CD4-positive, CD25-positive, alpha-beta regulatory T cell (primary cell): ENCODE measurements around the gene GAS6. TPM values are rescaled to one million over a fixed set of nuclear protein-coding genes. Genes with fewer than 3 reads are reported as not detected.

ENCODE experiments used
- ATAC-seq, 2 donors: fragments of 150-1000 bp; cut with Tn5 transposase; one replicate each; pipeline ENCODE4 v1.10.0; 2021; ENCODE audit warnings: low read depth in 2 of 2, moderate number of reproducible peaks in 2 of 2, moderate library complexity in 1 of 2
- DNase-seq, 3 donors: peaks; one replicate each; pipeline versions ENCODE4 v3.0.0 to v3.0.0-alpha.2; 2012 to 2022; ENCODE audit warnings: mixed read lengths in 1 of 3
- H3K27ac ChIP-seq: one replicate; pipeline ENCODE4 v1.7.0; 2013; ENCODE audit warnings: mild to moderate bottlenecking, low read length; ENCODE audit not compliant: insufficient read depth, poor library complexity, severe bottlenecking
- H3K27me3 ChIP-seq: one replicate; pipeline ENCODE4 v1.7.0; 2013; ENCODE audit warnings: low read length; ENCODE audit not compliant: control insufficient read depth, insufficient read depth
- H3K36me3 ChIP-seq: one replicate; pipeline ENCODE4 v1.7.0; 2013; ENCODE audit warnings: mild to moderate bottlenecking, low read length, moderate library complexity; ENCODE audit not compliant: control insufficient read depth, insufficient read depth
- H3K4me1 ChIP-seq: 2 replicates; pipeline ENCODE4 v1.7.0; 2013; ENCODE audit warnings: mild to moderate bottlenecking, low read length; ENCODE audit not compliant: insufficient read depth, control insufficient read depth, poor library complexity, severe bottlenecking
- H3K4me3 ChIP-seq: one replicate; pipeline ENCODE4 v1.7.0; 2013; ENCODE audit warnings: low read depth, mild to moderate bottlenecking, low read length, moderate library complexity
- H3K9me3 ChIP-seq, 2 experiments: 1 replicate in 1 of 2; 2 replicates in 1 of 2; pipeline ENCODE4 v1.7.0; 2013; ENCODE audit warnings: low read length in 2 of 2, mild to moderate bottlenecking in 1 of 2, moderate library complexity in 1 of 2; ENCODE audit not compliant: control insufficient read depth in 2 of 2
- H3K27ac Mint-ChIP-seq, 3 donors: one replicate each; pipeline ENCODE4 v1.8.0; 2020 to 2022; ENCODE audit warnings: mild to moderate bottlenecking in 3 of 3, mixed read lengths in 3 of 3, moderate library complexity in 2 of 3
- H3K27me3 Mint-ChIP-seq: one replicate; pipeline ENCODE4 v1.8.0; 2022; ENCODE audit warnings: mild to moderate bottlenecking, mixed read lengths
- H3K36me3 Mint-ChIP-seq: one replicate; pipeline ENCODE4 v1.8.0; 2020; ENCODE audit warnings: mixed read lengths
- H3K4me1 Mint-ChIP-seq, 4 donors: one replicate each; pipeline ENCODE4 v1.8.0; 2020 to 2022; ENCODE audit warnings: mixed read lengths in 4 of 4, mild to moderate bottlenecking in 1 of 4
- H3K4me3 Mint-ChIP-seq, 4 donors: one replicate each; pipeline ENCODE4 v1.8.0; 2020 to 2022; ENCODE audit warnings: mild to moderate bottlenecking in 4 of 4, mixed read lengths in 4 of 4, moderate library complexity in 3 of 4
- H3K9me3 Mint-ChIP-seq, 7 donors: one replicate each; pipeline ENCODE4 v1.8.0; 2020 to 2022; ENCODE audit warnings: mixed read lengths in 7 of 7, mild to moderate bottlenecking in 3 of 7, moderate library complexity in 2 of 7
- polyA plus RNA-seq, 4 donors: library from polyadenylated mRNA; unstranded; fragments of 300-500 nt; fragmentation: Illumina TruSeq; gene quantifications; one replicate each; pipeline ENCODE4 v1.2.3, GENCODE V29; 2021
- total RNA-seq: library from RNA; stranded (reverse); gene quantifications from one replicate; pipeline ENCODE4 v1.2.3, GENCODE V29; 2022

Gene GAS6
- total and polyA plus RNA-seq, 5 donors from 2014 or later, result 0.29 to 2.8 (median 0.34) TPM; not detected in 2

GRCh38 chr13:113782472-113782871 lies 81.4 kb downstream of the GAS6 start:
- Histone ChIP-seq H3K27ac (no peak overlapping the region), H3K27me3 (peaks cover 9% of the 10 kb centered on the region), H3K4me3 (no peak overlapping the region), H3K4me1 (no peaks in the 10 kb centered on the region), H3K9me3 (no peaks in the 10 kb centered on the region), H3K36me3 (no peaks in the 10 kb centered on the region)
- Mint-ChIP-seq H3K27ac (no peak overlapping the region), H3K4me1 (no peaks in the 10 kb centered on the region), H3K36me3 (no peaks in the 10 kb centered on the region), H3K4me3 (no peak overlapping the region), H3K9me3 (no peaks in the 10 kb centered on the region), H3K27me3 (peaks cover 18% of the 10 kb centered on the region)
- DNase-seq (no peak), ATAC-seq (no peak)

GRCh38 chr13:113781571-113781970 lies 82.3 kb downstream of the GAS6 start:
- ATAC-seq (no peak), DNase-seq (no peak)
- Mint-ChIP-seq H3K4me1 (no peaks in the 10 kb centered on the region), H3K27me3 (peaks cover 18% of the 10 kb centered on the region), H3K4me3 (no peak overlapping the region), H3K9me3 (peaks cover 0 to 2% (median 0%) of the 10 kb centered on the region in 7 donors), H3K27ac (peak overlapping the region in 1 of 3 donors; percentile 10), H3K36me3 (no peaks in the 10 kb centered on the region)
- Histone ChIP-seq H3K9me3 (no peaks in the 10 kb centered on the region), H3K4me1 (no peaks in the 10 kb centered on the region), H3K27me3 (peaks cover 9% of the 10 kb centered on the region), H3K27ac (no peak overlapping the region), H3K4me3 (no peak overlapping the region), H3K36me3 (no peaks in the 10 kb centered on the region)

GRCh38 chr13:113777311-113778260 lies 86.3 kb downstream of the GAS6 start:
- H3K27me3 ChIP-seq, result peaks cover 2% of the 10 kb centered on the region
- no peak overlapping the region for H3K4me3 ChIP-seq
- no peaks in the 10 kb centered on the region for H3K36me3 ChIP-seq
- no peaks in the 10 kb centered on the region for H3K9me3 ChIP-seq
- DNase-seq (no peak), ATAC-seq (no peak)
- Mint-ChIP-seq H3K4me3 (no peak overlapping the region), H3K27ac (no peak overlapping the region), H3K9me3 (peaks cover 0 to 2% (median 0%) of the 10 kb centered on the region in 7 donors), H3K4me1 (peaks cover 0 to 3% (median 0%) of the 10 kb centered on the region in 4 donors), H3K27me3 (peaks cover 7% of the 10 kb centered on the region), H3K36me3 (no peaks in the 10 kb centered on the region)
- no peaks in the 10 kb centered on the region for H3K4me1 ChIP-seq
- no peak overlapping the region for H3K27ac ChIP-seq

- Histone ChIP-seq H3K27ac (no peak overlapping the region), H3K27me3 (peaks cover 2% of the 10 kb centered on the region), H3K36me3 (no peaks in the 10 kb centered on the region), H3K4me3 (no peak overlapping the region), H3K9me3 (no peaks in the 10 kb centered on the region), H3K4me1 (no peaks in the 10 kb centered on the region)
- DNase-seq, result no peak
- Mint-ChIP-seq H3K4me1 (peaks cover 0 to 12% (median under 1%) of the 10 kb centered on the region in 4 donors), H3K4me3 (no peak overlapping the region), H3K36me3 (no peaks in the 10 kb centered on the region), H3K27ac (no peak overlapping the region), H3K9me3 (peaks cover 0 to 9% (median 0%) of the 10 kb centered on the region in 7 donors), H3K27me3 (peaks cover 5% of the 10 kb centered on the region)
- ATAC-seq, result no peak
Observed at GRCh38 chr13:113776231-113777125, 87.4 kb downstream of the GAS6 start.

- Mint-ChIP-seq H3K36me3 (no peaks in the 10 kb centered on the region), H3K4me3 (no peak overlapping the region), H3K27ac (no peak overlapping the region), H3K4me1 (peaks cover 0 to 12% (median under 1%) of the 10 kb centered on the region in 4 donors), H3K27me3 (peaks cover 5% of the 10 kb centered on the region), H3K9me3 (peaks cover 0 to 9% (median 0%) of the 10 kb centered on the region in 7 donors)
- Histone ChIP-seq H3K27ac (no peak overlapping the region), H3K36me3 (no peaks in the 10 kb centered on the region), H3K27me3 (peaks cover 2% of the 10 kb centered on the region), H3K9me3 (no peaks in the 10 kb centered on the region), H3K4me3 (no peak overlapping the region), H3K4me1 (no peaks in the 10 kb centered on the region)
- no peak for DNase-seq
- ATAC-seq, result no peak
Observed at GRCh38 chr13:113775451-113776145, 88.3 kb downstream of the GAS6 start.

GRCh38 chr13:113774177-113775107 lies 89.4 kb downstream of the GAS6 start:
- H3K4me3 Mint-ChIP-seq, result no peak overlapping the region
- H3K36me3 Mint-ChIP-seq, result no peaks in the 10 kb centered on the region
- no peaks in the 10 kb centered on the region for H3K4me1 ChIP-seq
- DNase-seq, result no peak
- H3K9me3 Mint-ChIP-seq, result peaks cover 0 to 9% (median 0%) of the 10 kb centered on the region in 7 donors
- peaks cover 5% of the 10 kb centered on the region for H3K27me3 Mint-ChIP-seq
- peaks cover 2% of the 10 kb centered on the region for H3K27me3 ChIP-seq
- H3K4me1 Mint-ChIP-seq, result peaks cover 0 to 12% (median under 1%) of the 10 kb centered on the region in 4 donors
- H3K36me3 ChIP-seq, result no peaks in the 10 kb centered on the region
- H3K27ac ChIP-seq, result no peak overlapping the region
- no peak overlapping the region for H3K4me3 ChIP-seq
- no peak for ATAC-seq
- no peaks in the 10 kb centered on the region for H3K9me3 ChIP-seq
- no peak overlapping the region for H3K27ac Mint-ChIP-seq
